ENCODE data around the gene CENPF. TPM values are rescaled to one million over a fixed set of nuclear protein-coding genes. Genes with fewer than 3 reads are reported as not detected.

The CENPF gene
- total and polyA plus RNA-seq, 2 experiments from 2014 or later = 123 to 376 TPM

DNA sequence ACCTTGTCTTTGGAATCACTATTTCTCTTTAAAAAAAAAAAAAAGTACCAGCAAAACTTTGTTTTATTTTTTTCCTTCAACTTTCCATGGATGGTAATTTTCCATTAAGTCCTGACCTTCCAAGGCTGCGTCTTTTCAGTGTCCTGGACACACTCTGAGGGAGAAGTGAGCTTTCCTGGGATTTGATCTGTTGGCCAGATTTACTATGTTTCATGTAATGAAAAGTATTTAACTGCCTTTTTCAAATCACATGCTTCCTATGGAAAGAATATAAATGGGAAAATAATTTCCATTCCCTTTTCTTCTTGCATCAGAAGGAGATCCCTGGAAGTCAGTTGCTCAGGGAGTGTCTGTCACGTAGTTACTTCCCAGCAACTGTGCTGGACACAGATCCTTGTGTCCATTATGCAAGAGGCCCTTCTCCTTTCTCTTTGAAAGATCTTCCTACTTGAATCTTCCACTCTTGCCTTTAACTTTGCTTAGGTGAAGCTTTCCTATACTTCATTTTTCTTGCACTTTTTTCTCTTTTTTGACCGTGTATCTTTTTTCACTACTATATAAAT is 59.3 kb downstream of the CENPF start (continued):
- TF ChIP-seq, protein P1, sequence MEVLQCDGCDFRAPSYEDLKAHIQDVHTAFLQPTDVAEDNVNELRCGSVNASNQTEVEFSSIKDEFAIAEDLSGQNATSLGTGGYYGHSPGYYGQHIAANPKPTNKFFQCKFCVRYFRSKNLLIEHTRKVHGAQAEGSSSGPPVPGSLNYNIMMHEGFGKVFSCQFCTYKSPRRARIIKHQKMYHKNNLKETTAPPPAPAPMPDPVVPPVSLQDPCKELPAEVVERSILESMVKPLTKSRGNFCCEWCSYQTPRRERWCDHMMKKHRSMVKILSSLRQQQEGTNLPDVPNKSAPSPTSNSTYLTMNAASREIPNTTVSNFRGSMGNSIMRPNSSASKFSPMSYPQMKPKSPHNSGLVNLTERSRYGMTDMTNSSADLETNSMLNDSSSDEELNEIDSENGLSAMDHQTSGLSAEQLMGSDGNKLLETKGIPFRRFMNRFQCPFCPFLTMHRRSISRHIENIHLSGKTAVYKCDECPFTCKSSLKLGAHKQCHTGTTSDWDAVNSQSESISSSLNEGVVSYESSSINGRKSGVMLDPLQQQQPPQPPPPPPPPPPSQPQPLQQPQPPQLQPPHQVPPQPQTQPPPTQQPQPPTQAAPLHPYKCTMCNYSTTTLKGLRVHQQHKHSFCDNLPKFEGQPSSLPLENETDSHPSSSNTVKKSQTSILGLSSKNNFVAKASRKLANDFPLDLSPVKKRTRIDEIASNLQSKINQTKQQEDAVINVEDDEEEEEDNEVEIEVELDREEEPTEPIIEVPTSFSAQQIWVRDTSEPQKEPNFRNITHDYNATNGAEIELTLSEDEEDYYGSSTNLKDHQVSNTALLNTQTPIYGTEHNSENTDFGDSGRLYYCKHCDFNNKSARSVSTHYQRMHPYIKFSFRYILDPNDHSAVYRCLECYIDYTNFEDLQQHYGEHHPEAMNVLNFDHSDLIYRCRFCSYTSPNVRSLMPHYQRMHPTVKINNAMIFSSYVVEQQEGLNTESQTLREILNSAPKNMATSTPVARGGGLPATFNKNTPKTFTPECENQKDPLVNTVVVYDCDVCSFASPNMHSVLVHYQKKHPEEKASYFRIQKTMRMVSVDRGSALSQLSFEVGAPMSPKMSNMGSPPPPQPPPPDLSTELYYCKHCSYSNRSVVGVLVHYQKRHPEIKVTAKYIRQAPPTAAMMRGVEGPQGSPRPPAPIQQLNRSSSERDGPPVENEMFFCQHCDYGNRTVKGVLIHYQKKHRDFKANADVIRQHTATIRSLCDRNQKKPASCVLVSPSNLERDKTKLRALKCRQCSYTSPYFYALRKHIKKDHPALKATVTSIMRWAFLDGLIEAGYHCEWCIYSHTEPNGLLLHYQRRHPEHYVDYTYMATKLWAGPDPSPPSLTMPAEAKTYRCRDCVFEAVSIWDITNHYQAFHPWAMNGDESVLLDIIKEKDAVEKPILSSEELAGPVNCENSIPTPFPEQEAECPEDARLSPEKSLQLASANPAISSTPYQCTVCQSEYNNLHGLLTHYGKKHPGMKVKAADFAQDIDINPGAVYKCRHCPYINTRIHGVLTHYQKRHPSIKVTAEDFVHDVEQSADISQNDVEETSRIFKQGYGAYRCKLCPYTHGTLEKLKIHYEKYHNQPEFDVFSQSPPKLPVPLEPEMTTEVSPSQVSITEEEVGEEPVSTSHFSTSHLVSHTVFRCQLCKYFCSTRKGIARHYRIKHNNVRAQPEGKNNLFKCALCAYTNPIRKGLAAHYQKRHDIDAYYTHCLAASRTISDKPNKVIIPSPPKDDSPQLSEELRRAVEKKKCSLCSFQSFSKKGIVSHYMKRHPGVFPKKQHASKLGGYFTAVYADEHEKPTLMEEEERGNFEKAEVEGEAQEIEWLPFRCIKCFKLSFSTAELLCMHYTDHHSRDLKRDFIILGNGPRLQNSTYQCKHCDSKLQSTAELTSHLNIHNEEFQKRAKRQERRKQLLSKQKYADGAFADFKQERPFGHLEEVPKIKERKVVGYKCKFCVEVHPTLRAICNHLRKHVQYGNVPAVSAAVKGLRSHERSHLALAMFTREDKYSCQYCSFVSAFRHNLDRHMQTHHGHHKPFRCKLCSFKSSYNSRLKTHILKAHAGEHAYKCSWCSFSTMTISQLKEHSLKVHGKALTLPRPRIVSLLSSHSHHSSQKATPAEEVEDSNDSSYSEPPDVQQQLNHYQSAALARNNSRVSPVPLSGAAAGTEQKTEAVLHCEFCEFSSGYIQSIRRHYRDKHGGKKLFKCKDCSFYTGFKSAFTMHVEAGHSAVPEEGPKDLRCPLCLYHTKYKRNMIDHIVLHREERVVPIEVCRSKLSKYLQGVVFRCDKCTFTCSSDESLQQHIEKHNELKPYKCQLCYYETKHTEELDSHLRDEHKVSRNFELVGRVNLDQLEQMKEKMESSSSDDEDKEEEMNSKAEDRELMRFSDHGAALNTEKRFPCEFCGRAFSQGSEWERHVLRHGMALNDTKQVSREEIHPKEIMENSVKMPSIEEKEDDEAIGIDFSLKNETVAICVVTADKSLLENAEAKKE (CRISPR knock-in tag; IDR thresholded peaks at IDR 0.05) = no peak

GRCh38 chr1:214664651-214665433 is 61.8 kb downstream of the CENPF start:
- no peak overlapping the region for H3K27ac Mint-ChIP-seq
- Histone ChIP-seq H3K27ac (ENCODE audit: low read depth) (no peak overlapping the region), H3K27me3 (ENCODE audit: insufficient read depth) (no peaks in the 10 kb centered on the region), H4K20me1 (replicated peaks; ENCODE audit: insufficient read depth) (peaks cover 21% of the 10 kb centered on the region), H3K4me1 (ENCODE audit: insufficient read depth) (no peaks in the 10 kb centered on the region), H3K4me3 (no peak overlapping the region), H2AFZ (no peak overlapping the region), H3K79me2 (replicated peaks; ENCODE audit: insufficient read depth) (peaks cover 9% of the 10 kb centered on the region; the same call in 1 of the 2 replicates), H3K36me3 (ENCODE audit: insufficient read depth) (peaks cover 65% of the 10 kb centered on the region), H3K4me2 (no peak overlapping the region), H3K9me2 (ENCODE audit: insufficient read depth) (no peaks in the 10 kb centered on the region), H3F3A (replicated peaks; ENCODE audit: low read depth) (no peaks in the 10 kb centered on the region; the same call in 1 of the 2 replicates)
- H3K27me3 Mint-ChIP-seq (ENCODE audit: insufficient read depth, low read depth, poor library complexity) = no peaks in the 10 kb centered on the region
- peaks cover 84% of the 10 kb centered on the region for H3K36me3 Mint-ChIP-seq (ENCODE audit: low read depth)
- no peak overlapping the region for H3K4me3 Mint-ChIP-seq
- no peak for TF ChIP-seq EZH2phosphoT487 (IDR thresholded peaks at IDR 0.05; ENCODE audit: unreplicated experiment)
- TF ChIP-seq CREB1 (CRISPR knock-in tag; IDR thresholded peaks at IDR 0.05; ENCODE audit: low read depth) = no peak
- H3K4me1 Mint-ChIP-seq = no peaks in the 10 kb centered on the region
- DNase-seq (ENCODE audit: low spot score) (no peak), ATAC-seq (no peak)
- no peaks in the 10 kb centered on the region for H3K9me3 Mint-ChIP-seq

All from GM23338 (cell line).